Panc1 (cell line): ENCODE results near the gene ORC4. TPM values are rescaled to one million over a fixed set of nuclear protein-coding genes. Genes with fewer than 3 reads are reported as not detected.
"Not testable (repeated sequence)": the region's sequence is repeated elsewhere in the genome, so short reads cannot be mapped to it uniquely, and the experiment has no call there.

Source experiments
- ATAC-seq: fragments of 200-7000 bp; cut with Tn5 transposase; 2 replicates; pipeline ENCODE4 v1.9.1; 2020; ENCODE audit warnings: mild to moderate bottlenecking, moderate library complexity
- BruUV-seq: library from RNA; stranded (reverse); fragments of 400-500 nt; replicated peaks from 2 replicates; lab custom pipeline; 2021; lab: Mats Ljungman, UMichigan
- CTCF ChIA-PET: fragments of 300-600 bp; sonication (Branson Sonifier 250); formaldehyde crosslinking; loops from one replicate; lab custom pipeline; 2022; ENCODE audit warnings: antibody characterized with exemption; lab: Charles Lee
- POLR2A ChIA-PET: fragments of 300-600 bp; sonication (Branson Sonifier 250); formaldehyde crosslinking; loops from one replicate; lab custom pipeline; 2022; ENCODE audit warnings: antibody characterized with exemption; lab: Charles Lee
- DNase-seq: peaks from one replicate; pipeline ENCODE4 v3.0.0-alpha.2; 2010; ENCODE audit warnings: low read depth, low spot score
- H3K27ac ChIP-seq: 2 replicates; pipeline ENCODE4 v1.5.1; 2011; ENCODE audit warnings: mild to moderate bottlenecking, low read length, inconsistent platforms
- H3K27me3 ChIP-seq: fragments of 200-500 bp; sonication (Bioruptor generic); 2 replicates; pipeline ENCODE4 v1.6.0; 2014; ENCODE audit warnings: low read length, inconsistent platforms; ENCODE audit not compliant: control insufficient read depth, insufficient read depth
- H3K36me3 ChIP-seq: fragments of 200-500 bp; sonication (Bioruptor generic); 2 replicates; pipeline ENCODE4 v1.5.1; 2014; ENCODE audit warnings: inconsistent platforms, mild to moderate bottlenecking, low read length, moderate library complexity; ENCODE audit not compliant: control insufficient read depth, insufficient read depth
- H3K4me1 ChIP-seq: 2 replicates; pipeline ENCODE4 v1.5.1; 2011; ENCODE audit warnings: inconsistent platforms, mild to moderate bottlenecking, low read length, moderate library complexity; ENCODE audit not compliant: control insufficient read depth, insufficient read depth
- H3K4me3 ChIP-seq, 2 experiments: 2 replicates each; pipeline ENCODE4 v1.5.1; 2011 to 2012; ENCODE audit warnings: low read depth in 2 of 2, low read length in 2 of 2, mild to moderate bottlenecking in 2 of 2, inconsistent platforms in 1 of 2, moderate library complexity in 1 of 2
- H3K9me3 ChIP-seq: fragments of 200-500 bp; sonication (Bioruptor generic); 2 replicates; pipeline ENCODE4 v1.5.1; 2014; ENCODE audit warnings: low read depth, mild to moderate bottlenecking, inconsistent platforms, low read length, moderate library complexity; ENCODE audit not compliant: control insufficient read depth, insufficient read depth
- CTCF ChIP-seq: fragments of 450-650 bp; IDR thresholded peaks from 2 replicates; pipeline ENCODE4 v1.5.1; 2017; ENCODE audit warnings: mild to moderate bottlenecking
- POLR2AphosphoS5 ChIP-seq: IDR thresholded peaks from 2 replicates; pipeline ENCODE4 v1.6.1; 2012; ENCODE audit warnings: mild to moderate bottlenecking, low read depth, low read length, moderate library complexity
- REST ChIP-seq, 2 experiments: IDR thresholded peaks; 2 replicates each; pipeline ENCODE4 v1.6.1; 2011 to 2012; ENCODE audit warnings: low read depth in 2 of 2, control low read depth in 1 of 2, low read length in 1 of 2, mild to moderate bottlenecking in 1 of 2, moderate library complexity in 1 of 2; ENCODE audit not compliant: insufficient read depth in 1 of 2
- SIN3A ChIP-seq: IDR thresholded peaks from 2 replicates; pipeline ENCODE4 v1.6.1; 2012; ENCODE audit warnings: low read depth, mild to moderate bottlenecking, low read length, moderate library complexity, borderline replicate concordance; ENCODE audit not compliant: insufficient read depth
- TCF7L2 ChIP-seq: IDR thresholded peaks from 2 replicates; pipeline ENCODE4 v1.6.1; 2011; ENCODE audit warnings: mild to moderate bottlenecking, low read depth, low read length, inconsistent platforms
- in situ Hi-C: cut with HindIII; loops from 2 replicates; pipeline ENCODE4 v1.10.0; 2016; ENCODE audit warnings: low sequenced_read_pairs, low pct_unique_long_range_greater_than_20kb
- intact Hi-C: fragments of 100-400 bp; cut with micrococcal nuclease; formaldehyde crosslinking; loops from one replicate; pipeline ENCODE4 v1.10.0; 2022; ENCODE audit not compliant: unreplicated experiment
- total RNA-seq: library from RNA; stranded (reverse); gene quantifications from one replicate; pipeline ENCODE4 v1.2.1, GENCODE V29; 2021; ENCODE audit not compliant: unreplicated experiment

ORC4 gene
- total RNA-seq, 1 experiment from 2014 or later = 43.3 TPM

- no peak overlapping the region for H3K27ac ChIP-seq
- ATAC-seq (no peak), DNase-seq (no peak)
- H3K4me1 ChIP-seq = peaks cover 10% of the 10 kb centered on the region; the same call in 1 of the 2 replicates
- no peak overlapping the region for H3K4me3 ChIP-seq
- no TSS peak for BruUV-seq
- H3K27me3 ChIP-seq = no peaks in the 10 kb centered on the region
- ChIA-PET POLR2A (interaction anchor here (0.6 kb wide), 1 partner anchor 9 kb away, joined by 3 read pairs; no protein-coding TSS in a partner anchor), CTCF (no interaction called here)
- in situ Hi-C loops (no loop called here), intact Hi-C loops (no loop called here)
- no peak for TF ChIP-seq REST (IDR thresholded peaks at IDR 0.05; ENCODE audit: insufficient read depth in 1 of 2, low read depth in 2 of 2, low read length in 1 of 2)
- no peak for TF ChIP-seq CTCF
- no peak for TF ChIP-seq POLR2AphosphoS5
- no peak for TF ChIP-seq TCF7L2
- TF ChIP-seq SIN3A = no peak
- H3K36me3 ChIP-seq = no peaks in the 10 kb centered on the region
- H3K9me3 ChIP-seq = peaks cover 8% of the 10 kb centered on the region; the same call in 1 of the 2 replicates
Observed at GRCh38 chr2:148013876-148014275, 6.7 kb downstream of the ORC4 start.

GRCh38 chr2:148008411-148008810, 12.1 kb downstream of the ORC4 start:
- CTCF ChIA-PET, POLR2A ChIA-PET: not testable (repeated sequence)

GRCh38 chr2:148007219-148007900, 13.2 kb downstream of the ORC4 start:
- in situ Hi-C loops (no loop called here), intact Hi-C loops (no loop called here)
- CTCF ChIA-PET = no interaction called here
- no peak overlapping the region for H3K4me3 ChIP-seq
- DNase-seq (no peak), ATAC-seq (no peak)
- POLR2A ChIA-PET = no interaction called here
- no TSS peak for BruUV-seq
- peaks cover 13% of the 10 kb centered on the region; the same call in 1 of the 2 replicates for H3K9me3 ChIP-seq
- no peaks in the 10 kb centered on the region for H3K27me3 ChIP-seq
- no peak for TF ChIP-seq CTCF
- TF ChIP-seq POLR2AphosphoS5 = no peak
- no peak for TF ChIP-seq TCF7L2
- TF ChIP-seq REST (IDR thresholded peaks at IDR 0.05; ENCODE audit: insufficient read depth in 1 of 2, low read depth in 2 of 2, low read length in 1 of 2) = no peak
- TF ChIP-seq SIN3A = no peak
- H3K4me1 ChIP-seq = no peaks in the 10 kb centered on the region
- no peaks in the 10 kb centered on the region for H3K36me3 ChIP-seq
- no peak overlapping the region for H3K27ac ChIP-seq

More at GRCh38 chr2:148008411-148008810, 12.1 kb downstream of the ORC4 start:
- H3K4me3 ChIP-seq, H3K4me1 ChIP-seq, intact Hi-C loops, in situ Hi-C loops, H3K27me3 ChIP-seq, H3K27ac ChIP-seq, ATAC-seq, H3K36me3 ChIP-seq, BruUV-seq, DNase-seq: not testable (repeated sequence)
- H3K9me3 ChIP-seq = peaks cover 13% of the 10 kb centered on the region; the same call in 1 of the 2 replicates
